ENCODE measurements around the gene EEF1G. TPM values are rescaled to one million over a fixed set of nuclear protein-coding genes. Genes with fewer than 3 reads are reported as not detected.

EEF1G gene
- total RNA-seq, 4 donors from 2014 or later, result 1,070 to 1,712 (median 1,374) TPM

DNA sequence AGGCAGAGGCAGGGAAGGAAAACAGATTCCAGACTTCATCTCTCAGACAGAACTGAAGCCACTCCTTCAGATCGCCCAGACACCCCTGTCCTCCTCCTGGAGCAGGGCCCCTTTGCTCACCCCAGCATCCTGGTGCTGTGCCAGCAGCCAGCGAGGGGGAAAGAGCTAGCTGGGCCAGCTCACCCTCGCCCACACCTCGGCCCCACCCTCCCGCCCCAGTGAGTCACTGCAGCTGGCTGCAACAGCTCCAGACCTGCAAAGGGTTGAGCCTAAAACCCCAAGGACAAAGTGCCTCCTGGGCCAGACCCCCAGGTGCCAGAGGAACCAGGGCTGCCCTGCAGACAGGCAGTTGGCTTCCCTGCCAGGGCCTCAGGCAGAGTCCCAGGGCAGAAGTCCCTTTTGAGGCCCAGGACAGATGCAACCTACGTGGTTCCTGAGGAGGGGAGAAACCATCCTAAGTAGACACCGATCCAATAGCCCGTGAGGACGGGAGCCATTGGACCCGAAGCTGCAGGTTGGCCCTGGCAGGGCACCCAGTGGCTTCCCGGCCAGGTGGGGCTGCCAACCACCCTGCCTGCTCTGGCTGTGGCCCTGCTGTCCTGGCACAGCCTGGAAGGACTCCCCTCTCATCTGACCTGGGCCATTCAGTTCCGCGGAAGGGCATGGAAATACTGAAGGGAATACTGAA is 34.3 kb downstream of the EEF1G start:
- Histone ChIP-seq H3K27me3 (no peaks in the 10 kb centered on the region), H3K4me1 (peaks cover 0 to 99% (median 66%) of the 10 kb centered on the region in 3 donors), H3K9me3 (no peaks in the 10 kb centered on the region), H3K36me3 (peaks cover 0 to 31% of the 10 kb centered on the region in 2 donors), H3K27ac (peak overlapping the region in 3 of 4 donors; percentile 94 to 100 (median 99)), H3K4me3 (peak overlapping the region; percentile 1 to 85)
- WGBS, 2 donors (ENCODE audit: low coverage in 1 of 2), result 0% methylated on average over 1 to 5 of the region's 13 CpGs
- ATAC-seq, result peak; percentile 41
- TF ChIP-seq POLR2AphosphoS5 (IDR thresholded peaks at IDR 0.05), result peak; percentile 60
- TF ChIP-seq, protein P1, sequence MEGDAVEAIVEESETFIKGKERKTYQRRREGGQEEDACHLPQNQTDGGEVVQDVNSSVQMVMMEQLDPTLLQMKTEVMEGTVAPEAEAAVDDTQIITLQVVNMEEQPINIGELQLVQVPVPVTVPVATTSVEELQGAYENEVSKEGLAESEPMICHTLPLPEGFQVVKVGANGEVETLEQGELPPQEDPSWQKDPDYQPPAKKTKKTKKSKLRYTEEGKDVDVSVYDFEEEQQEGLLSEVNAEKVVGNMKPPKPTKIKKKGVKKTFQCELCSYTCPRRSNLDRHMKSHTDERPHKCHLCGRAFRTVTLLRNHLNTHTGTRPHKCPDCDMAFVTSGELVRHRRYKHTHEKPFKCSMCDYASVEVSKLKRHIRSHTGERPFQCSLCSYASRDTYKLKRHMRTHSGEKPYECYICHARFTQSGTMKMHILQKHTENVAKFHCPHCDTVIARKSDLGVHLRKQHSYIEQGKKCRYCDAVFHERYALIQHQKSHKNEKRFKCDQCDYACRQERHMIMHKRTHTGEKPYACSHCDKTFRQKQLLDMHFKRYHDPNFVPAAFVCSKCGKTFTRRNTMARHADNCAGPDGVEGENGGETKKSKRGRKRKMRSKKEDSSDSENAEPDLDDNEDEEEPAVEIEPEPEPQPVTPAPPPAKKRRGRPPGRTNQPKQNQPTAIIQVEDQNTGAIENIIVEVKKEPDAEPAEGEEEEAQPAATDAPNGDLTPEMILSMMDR (IDR thresholded peaks at IDR 0.05), result no peak
- no peak for TF ChIP-seq POLR2A (IDR thresholded peaks at IDR 0.05)
- no peak for TF ChIP-seq EP300 (IDR thresholded peaks at IDR 0.05)

DNA sequence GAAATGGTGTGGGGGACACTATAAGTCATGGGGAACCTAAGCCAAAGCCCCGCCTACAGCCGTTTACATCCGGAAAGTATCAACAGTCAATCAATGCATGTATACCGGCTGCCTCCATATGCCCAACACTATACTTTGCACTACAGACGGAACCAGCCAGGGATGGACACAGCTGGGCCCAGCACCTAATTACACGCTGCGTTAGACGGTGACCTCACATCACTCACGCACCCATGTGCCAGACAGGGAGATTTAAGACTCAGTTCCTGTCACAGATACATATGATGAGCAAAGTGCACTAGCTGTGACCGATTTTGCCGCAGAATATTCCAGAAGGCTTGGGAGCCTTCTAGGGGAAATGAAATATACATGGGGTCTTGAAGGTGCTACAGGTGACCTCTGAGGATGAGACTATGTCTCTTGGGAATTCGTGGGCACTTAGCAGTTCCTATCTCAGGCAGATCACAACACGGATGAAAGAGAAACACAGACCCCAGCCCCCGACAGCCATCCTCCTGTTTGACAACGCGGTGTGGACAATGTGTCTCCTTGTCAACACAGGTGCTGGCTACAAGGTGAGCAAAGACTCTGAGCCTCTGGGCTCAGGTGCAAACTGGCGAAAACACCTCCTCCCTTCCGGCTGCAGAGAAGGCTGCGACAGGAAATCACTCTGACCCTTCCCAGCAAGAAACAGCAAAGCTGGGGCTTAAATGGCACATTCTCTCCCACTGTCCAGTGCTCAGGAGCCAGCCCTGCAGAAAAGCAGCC is 35.0 kb downstream of the EEF1G start:
- peaks cover 0 to 38% of the 10 kb centered on the region in 2 donors for H3K36me3 ChIP-seq
- 24 to 29% methylated on average over 6 to 12 of the region's 19 CpGs for WGBS, 2 donors (ENCODE audit: low coverage in 1 of 2)
- H3K27ac ChIP-seq, result peak overlapping the region in 3 of 4 donors; percentile 94 to 100 (median 99)
- TF ChIP-seq POLR2A (IDR thresholded peaks at IDR 0.05), result no peak
- TF ChIP-seq POLR2AphosphoS5 (IDR thresholded peaks at IDR 0.05), result no peak
- TF ChIP-seq, protein P1 (IDR thresholded peaks at IDR 0.05), result no peak
- TF ChIP-seq EP300 (IDR thresholded peaks at IDR 0.05), result no peak
- H3K9me3 ChIP-seq, result no peaks in the 10 kb centered on the region
- H3K4me3 ChIP-seq, result peak overlapping the region in 1 of 2 donors; percentile 85
- ATAC-seq, result no peak
- no peaks in the 10 kb centered on the region for H3K27me3 ChIP-seq
- peaks cover 0 to 99% (median 66%) of the 10 kb centered on the region in 3 donors for H3K4me1 ChIP-seq

DNA sequence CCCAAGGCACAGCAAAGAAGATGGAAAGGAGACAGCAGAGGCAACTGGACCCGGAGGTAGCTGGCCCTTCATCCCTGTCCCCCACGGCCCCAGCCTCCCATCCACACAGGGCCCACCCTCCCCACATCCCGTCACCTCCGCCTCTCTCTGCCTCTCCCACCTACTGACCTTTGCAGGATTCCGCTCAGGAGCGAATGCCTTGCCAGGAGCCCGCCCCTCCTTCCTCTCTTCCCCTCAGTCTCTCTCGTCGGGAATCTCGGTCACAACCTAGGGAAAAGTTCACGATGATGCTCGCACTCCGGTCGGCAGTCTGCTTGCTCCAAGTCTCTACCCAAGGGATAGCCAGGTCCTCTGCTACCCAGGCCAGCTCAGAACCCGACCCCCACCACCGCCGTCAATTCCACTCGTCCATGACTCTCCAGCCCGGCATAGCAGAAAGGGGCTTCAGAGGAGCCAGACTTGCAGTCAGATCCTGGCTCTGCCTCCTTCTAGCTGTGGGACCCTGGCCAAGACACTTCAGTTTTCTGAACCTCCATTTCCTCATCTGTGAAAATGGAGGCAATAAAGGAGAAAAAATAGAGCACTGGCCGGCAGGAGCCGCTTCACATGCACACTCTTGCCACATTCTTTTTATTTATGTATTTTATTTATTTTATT is 37.3 kb downstream of the EEF1G start:
- Histone ChIP-seq H3K4me3 (peak overlapping the region in 1 of 2 donors; percentile 17), H3K4me1 (peaks cover 0 to 99% (median 55%) of the 10 kb centered on the region in 3 donors), H3K9me3 (no peaks in the 10 kb centered on the region), H3K36me3 (peaks cover 0 to 60% of the 10 kb centered on the region in 2 donors), H3K27ac (peak overlapping the region in 3 of 4 donors; percentile 75 to 99 (median 94)), H3K27me3 (no peaks in the 10 kb centered on the region)
- ATAC-seq, result no peak
- WGBS, 2 donors (ENCODE audit: low coverage in 1 of 2), result 22 to 45% methylated on average over 11 to 16 of the region's 21 CpGs
- TF ChIP-seq POLR2AphosphoS5 (IDR thresholded peaks at IDR 0.05) (no peak), EP300 (IDR thresholded peaks at IDR 0.05) (no peak), POLR2A (IDR thresholded peaks at IDR 0.05) (no peak)
- TF ChIP-seq, protein P1 (IDR thresholded peaks at IDR 0.05), result no peak

DNA sequence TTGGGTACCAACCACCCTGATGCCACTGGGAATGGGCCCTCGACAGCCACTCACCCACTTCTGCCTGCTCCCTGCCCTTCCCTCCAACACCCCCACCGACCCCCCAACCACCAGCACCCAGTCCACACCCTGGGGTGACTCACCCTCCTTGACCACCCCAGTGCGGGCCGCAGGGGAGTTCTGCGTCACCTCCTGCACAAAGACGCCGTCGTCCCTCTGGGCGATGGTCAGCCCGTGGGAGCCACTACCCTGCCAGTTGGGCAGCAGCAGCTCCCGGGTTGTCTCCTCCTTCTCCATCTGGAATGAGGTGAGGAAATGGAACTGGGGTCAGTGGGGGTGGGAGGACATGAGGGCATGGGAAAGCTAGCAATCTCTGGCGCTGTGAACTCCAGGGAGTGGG is 37.9 kb downstream of the EEF1G start:
- H3K4me3 ChIP-seq, result no peak overlapping the region
- H3K4me1 ChIP-seq, result peaks cover 0 to 97% (median 49%) of the 10 kb centered on the region in 3 donors
- no peaks in the 10 kb centered on the region for H3K9me3 ChIP-seq
- TF ChIP-seq EP300 (IDR thresholded peaks at IDR 0.05) (no peak), POLR2A (IDR thresholded peaks at IDR 0.05) (no peak), POLR2AphosphoS5 (IDR thresholded peaks at IDR 0.05) (no peak)
- TF ChIP-seq, protein P1 (IDR thresholded peaks at IDR 0.05), result no peak
- WGBS, 2 donors (ENCODE audit: low coverage in 1 of 2), result 50% methylated on average over 1 of the region's 12 CpGs; no CpG with 5 or more reads in 1 of the 2 donors
- no peak for ATAC-seq
- peaks cover 2 to 67% of the 10 kb centered on the region in 2 donors for H3K36me3 ChIP-seq
- H3K27ac ChIP-seq, result peak overlapping the region in 3 of 4 donors; percentile 75 to 99 (median 94)
- H3K27me3 ChIP-seq, result no peaks in the 10 kb centered on the region
